ENCODE results near the gene KAZN.

KAZN gene

DNA sequence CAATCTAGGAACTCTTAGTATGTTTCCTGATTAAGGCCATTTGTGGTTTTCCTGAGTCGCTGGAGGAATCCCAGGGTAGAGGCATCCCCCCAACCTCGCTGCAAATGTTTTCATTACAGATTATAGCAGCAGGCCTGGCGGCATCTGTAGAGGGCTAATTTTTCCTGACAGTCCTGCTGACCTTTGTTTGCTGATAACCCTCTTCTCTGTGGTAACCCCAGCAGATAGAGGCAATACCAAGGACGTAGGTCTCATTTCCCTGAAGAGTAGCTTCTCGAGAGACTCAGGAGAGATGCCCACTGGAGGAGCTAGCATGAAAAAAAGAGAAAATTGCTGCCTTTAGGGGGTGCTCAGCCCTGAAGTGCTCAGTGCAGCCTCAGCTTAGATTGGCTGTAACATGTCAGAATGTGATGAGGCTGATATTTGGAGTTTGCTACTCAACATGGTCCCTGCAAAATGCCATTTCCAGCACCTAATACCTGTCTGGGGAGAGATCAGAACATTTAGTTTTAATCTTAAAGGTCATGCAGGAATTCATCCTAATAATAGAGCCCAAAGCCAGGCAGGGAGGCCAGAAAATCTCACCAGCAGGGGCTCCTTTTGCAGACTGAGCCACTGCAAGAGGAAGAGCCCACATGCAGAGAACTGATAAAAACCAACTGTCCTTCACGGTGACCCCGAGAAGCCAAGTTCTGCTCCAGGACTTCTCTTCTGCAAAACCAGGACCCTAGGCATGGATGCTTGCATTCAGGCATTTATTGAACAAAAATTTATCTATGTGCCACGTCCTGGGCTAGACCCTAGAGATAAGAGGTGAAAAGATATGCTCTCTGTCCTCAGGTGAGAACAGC, 184.5 kb downstream of the KAZN start:
- FAIRE-seq (no peak), DNase-seq (ENCODE audit: insufficient read length, low spot score) (no peak)
- TF ChIP-seq, protein P1, sequence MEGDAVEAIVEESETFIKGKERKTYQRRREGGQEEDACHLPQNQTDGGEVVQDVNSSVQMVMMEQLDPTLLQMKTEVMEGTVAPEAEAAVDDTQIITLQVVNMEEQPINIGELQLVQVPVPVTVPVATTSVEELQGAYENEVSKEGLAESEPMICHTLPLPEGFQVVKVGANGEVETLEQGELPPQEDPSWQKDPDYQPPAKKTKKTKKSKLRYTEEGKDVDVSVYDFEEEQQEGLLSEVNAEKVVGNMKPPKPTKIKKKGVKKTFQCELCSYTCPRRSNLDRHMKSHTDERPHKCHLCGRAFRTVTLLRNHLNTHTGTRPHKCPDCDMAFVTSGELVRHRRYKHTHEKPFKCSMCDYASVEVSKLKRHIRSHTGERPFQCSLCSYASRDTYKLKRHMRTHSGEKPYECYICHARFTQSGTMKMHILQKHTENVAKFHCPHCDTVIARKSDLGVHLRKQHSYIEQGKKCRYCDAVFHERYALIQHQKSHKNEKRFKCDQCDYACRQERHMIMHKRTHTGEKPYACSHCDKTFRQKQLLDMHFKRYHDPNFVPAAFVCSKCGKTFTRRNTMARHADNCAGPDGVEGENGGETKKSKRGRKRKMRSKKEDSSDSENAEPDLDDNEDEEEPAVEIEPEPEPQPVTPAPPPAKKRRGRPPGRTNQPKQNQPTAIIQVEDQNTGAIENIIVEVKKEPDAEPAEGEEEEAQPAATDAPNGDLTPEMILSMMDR (IDR thresholded peaks at IDR 0.05; ENCODE audit: insufficient read depth, missing control alignments), result no peak

- FAIRE-seq (no peak), DNase-seq (ENCODE audit: insufficient read length, low spot score) (no peak)
- TF ChIP-seq, protein P1 (IDR thresholded peaks at IDR 0.05; ENCODE audit: insufficient read depth, missing control alignments), result no peak
These were observed 185.1 kb downstream of the KAZN start for GRCh38 chr1:14783592-14783886.

GRCh38 chr1:14784790-14785773, 186.6 kb downstream of the KAZN start:
- DNase-seq (ENCODE audit: insufficient read length, low spot score) (no peak), FAIRE-seq (no peak)
- TF ChIP-seq, protein P1 (IDR thresholded peaks at IDR 0.05; ENCODE audit: insufficient read depth, missing control alignments), result no peak

- TF ChIP-seq, protein P1 (IDR thresholded peaks at IDR 0.05; ENCODE audit: insufficient read depth, missing control alignments), result no peak
- no peak for FAIRE-seq
These were observed 187.7 kb downstream of the KAZN start for GRCh38 chr1:14786109-14786675.

DNA sequence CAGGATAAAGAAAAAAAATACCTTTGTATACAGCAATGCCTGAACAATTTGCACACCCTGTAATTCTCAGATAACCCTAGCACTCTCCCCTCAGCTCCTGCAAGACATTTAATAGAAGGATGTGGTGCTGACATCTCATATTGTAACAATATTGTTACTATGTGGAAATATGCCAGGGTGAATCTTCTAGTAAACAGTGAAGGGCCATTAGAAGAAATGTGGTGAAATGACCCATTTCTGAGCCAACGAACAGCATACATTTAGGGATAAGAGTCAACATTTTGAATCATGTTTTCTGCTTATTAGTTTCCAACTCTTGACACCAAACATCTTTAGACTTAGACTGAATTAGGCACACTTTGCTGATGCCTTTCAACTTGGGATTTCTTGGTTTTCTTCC, 188.2 kb downstream of the KAZN start:
- TF ChIP-seq, protein P1 (IDR thresholded peaks at IDR 0.05; ENCODE audit: insufficient read depth, missing control alignments), result no peak
- FAIRE-seq, result no peak
- no peak for DNase-seq (ENCODE audit: insufficient read length, low spot score)

More at GRCh38 chr1:14786109-14786675, 187.7 kb downstream of the KAZN start:
- DNase-seq (ENCODE audit: insufficient read length, low spot score), result no peak

GRCh38 chr1:14787604-14788003, 189.1 kb downstream of the KAZN start:
- DNase-seq (ENCODE audit: insufficient read length, low spot score) (no peak), FAIRE-seq (no peak)
- TF ChIP-seq, protein P1 (IDR thresholded peaks at IDR 0.05; ENCODE audit: insufficient read depth, missing control alignments), result no peak
